ENCODE measurements around the gene KLLN. TPM values are rescaled to one million over a fixed set of nuclear protein-coding genes. Genes with fewer than 3 reads are reported as not detected.
"Not testable (repeated sequence)": the region's sequence is repeated elsewhere in the genome, so short reads cannot be mapped to it uniquely, and the experiment has no call there.

The KLLN gene
- total and polyA plus RNA-seq, 2 donors (not counting 1 experiment from before 2014, with no cell fraction given) = 0.45 to 2.2 TPM

DNA sequence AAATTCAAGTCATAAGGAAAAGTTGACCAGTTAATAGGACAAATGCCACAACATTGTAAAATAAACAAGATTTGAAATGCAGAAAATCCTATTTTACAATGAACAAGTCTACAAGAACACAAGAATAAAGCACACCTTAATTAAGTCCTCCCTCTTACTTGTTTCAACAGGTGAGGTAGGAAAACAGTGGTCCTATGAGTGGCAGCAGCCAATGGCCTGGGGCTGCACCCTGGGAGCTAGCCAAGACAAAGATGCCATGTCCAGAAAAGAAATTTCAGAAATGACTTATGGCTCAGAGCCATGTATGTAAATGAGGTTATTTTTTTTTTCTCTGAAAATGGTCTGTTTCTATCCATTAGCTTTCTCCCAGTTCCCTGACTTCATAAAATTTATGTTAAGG lies 14.3 kb downstream of the KLLN start:
- Histone ChIP-seq H3K4me1 (ENCODE audit: control insufficient read depth in 2 of 2, insufficient read depth in 2 of 2, low read length in 2 of 2) (peaks cover 0 to 4% of the 10 kb centered on the region in 2 donors), H3K79me2 (ENCODE audit: control insufficient read depth, insufficient read depth, low read length) (no peaks in the 10 kb centered on the region), H2AFZ (ENCODE audit: insufficient read depth, low read depth, low read length, poor library complexity, severe bottlenecking) (no peak overlapping the region), H3K27ac (ENCODE audit: low read length in 2 of 2) (no peak overlapping the region), H3K9me3 (ENCODE audit: control extremely low read depth in 1 of 3, control insufficient read depth in 2 of 3, insufficient read depth in 1 of 3, low read length in 2 of 3) (no peaks in the 10 kb centered on the region), H3K36me3 (replicated peaks in 1 of 2; ENCODE audit: control extremely low read depth in 1 of 2, control insufficient read depth in 1 of 2, extremely low read depth in 1 of 2, insufficient read depth in 2 of 2, low read length in 1 of 2) (no peaks in the 10 kb centered on the region), H3K4me2 (replicated peaks; ENCODE audit: low read depth, low read length, poor library complexity, severe bottlenecking) (no peak overlapping the region), H3K27me3 (replicated peaks in 1 of 4; ENCODE audit: control extremely low read depth in 1 of 4, control insufficient read depth in 3 of 4, insufficient read depth in 4 of 4, low read length in 3 of 4) (no peaks in the 10 kb centered on the region), H4K20me1 (ENCODE audit: control insufficient read depth, insufficient read depth, low read length, poor library complexity, severe bottlenecking) (no peaks in the 10 kb centered on the region), H3K9ac (ENCODE audit: low read length) (no peak overlapping the region), H3K4me3 (ENCODE audit: control extremely low read depth in 1 of 5, extremely low read depth in 1 of 5, insufficient read depth in 1 of 5, low read depth in 2 of 5, low read length in 4 of 5) (no peak overlapping the region)
- no peak for ATAC-seq (ENCODE audit: low read depth)
- Mint-ChIP-seq H3K27me3 (no peaks in the 10 kb centered on the region), H3K9me3 (ENCODE audit: insufficient read depth) (no peaks in the 10 kb centered on the region), H3K4me1 (peaks cover 5% of the 10 kb centered on the region), H3K4me3 (no peak overlapping the region), H3K27ac (no peak overlapping the region)
- DNase-seq = no peak
- intact Hi-C loops (cut with micrococcal nuclease) = no loop called here
- ChIA-PET CTCF (interaction anchor here (0.7 to 9.0 kb wide), 7 partner anchors 9 to 960 kb away, joined by 3 to 117 read pairs (median 3); no protein-coding TSS in a partner anchor), POLR2A (no interaction called here)
- TF ChIP-seq, protein P1, sequence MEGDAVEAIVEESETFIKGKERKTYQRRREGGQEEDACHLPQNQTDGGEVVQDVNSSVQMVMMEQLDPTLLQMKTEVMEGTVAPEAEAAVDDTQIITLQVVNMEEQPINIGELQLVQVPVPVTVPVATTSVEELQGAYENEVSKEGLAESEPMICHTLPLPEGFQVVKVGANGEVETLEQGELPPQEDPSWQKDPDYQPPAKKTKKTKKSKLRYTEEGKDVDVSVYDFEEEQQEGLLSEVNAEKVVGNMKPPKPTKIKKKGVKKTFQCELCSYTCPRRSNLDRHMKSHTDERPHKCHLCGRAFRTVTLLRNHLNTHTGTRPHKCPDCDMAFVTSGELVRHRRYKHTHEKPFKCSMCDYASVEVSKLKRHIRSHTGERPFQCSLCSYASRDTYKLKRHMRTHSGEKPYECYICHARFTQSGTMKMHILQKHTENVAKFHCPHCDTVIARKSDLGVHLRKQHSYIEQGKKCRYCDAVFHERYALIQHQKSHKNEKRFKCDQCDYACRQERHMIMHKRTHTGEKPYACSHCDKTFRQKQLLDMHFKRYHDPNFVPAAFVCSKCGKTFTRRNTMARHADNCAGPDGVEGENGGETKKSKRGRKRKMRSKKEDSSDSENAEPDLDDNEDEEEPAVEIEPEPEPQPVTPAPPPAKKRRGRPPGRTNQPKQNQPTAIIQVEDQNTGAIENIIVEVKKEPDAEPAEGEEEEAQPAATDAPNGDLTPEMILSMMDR (IDR thresholded peaks at IDR 0.05) = no peak
- no peak for TF ChIP-seq EZH2 (IDR thresholded peaks at IDR 0.05; ENCODE audit: borderline replicate concordance, insufficient read depth, low read depth, low read length, poor library complexity, severe bottlenecking)

DNA sequence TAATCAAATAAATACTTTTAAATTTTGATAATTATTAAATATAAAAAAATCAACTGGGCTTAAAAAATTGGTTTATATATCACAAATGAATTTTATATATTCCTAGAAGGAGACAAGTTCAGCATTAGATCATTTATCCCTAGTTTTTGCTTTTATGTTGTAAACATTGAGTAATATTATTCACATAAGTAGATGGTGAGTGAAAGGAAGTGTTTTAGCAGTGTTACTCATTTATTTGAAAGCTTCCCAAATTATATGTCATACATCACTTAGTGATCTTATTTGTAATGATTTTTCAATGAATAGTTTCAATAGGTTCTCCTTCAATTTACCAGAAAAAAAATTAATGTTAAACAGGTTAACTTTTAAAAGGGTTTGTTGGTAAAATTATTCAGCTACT lies 15.8 kb downstream of the KLLN start:
- POLR2A ChIA-PET = no interaction called here
- no peak for DNase-seq
- CTCF ChIA-PET = interaction anchor here (1.8 to 9.0 kb wide), 2 partner anchors 12 to 707 kb away, joined by 4 to 117 read pairs; no protein-coding TSS in a partner anchor
- intact Hi-C loops (cut with micrococcal nuclease) = no loop called here
- H3K4me1 ChIP-seq (ENCODE audit: control insufficient read depth in 2 of 2, insufficient read depth in 2 of 2, low read length in 2 of 2) = peaks cover 0 to 4% of the 10 kb centered on the region in 2 donors
- H3K9me3 ChIP-seq (ENCODE audit: control extremely low read depth in 1 of 3, control insufficient read depth in 2 of 3, insufficient read depth in 1 of 3, low read length in 2 of 3) = no peaks in the 10 kb centered on the region
- no peaks in the 10 kb centered on the region for H4K20me1 ChIP-seq (ENCODE audit: control insufficient read depth, insufficient read depth, low read length, poor library complexity, severe bottlenecking)
- no peak overlapping the region for H3K4me2 ChIP-seq (replicated peaks; ENCODE audit: low read depth, low read length, poor library complexity, severe bottlenecking)
- H3K36me3 ChIP-seq (replicated peaks in 1 of 2; ENCODE audit: control extremely low read depth in 1 of 2, control insufficient read depth in 1 of 2, extremely low read depth in 1 of 2, insufficient read depth in 2 of 2, low read length in 1 of 2) = no peaks in the 10 kb centered on the region
- H3K79me2 ChIP-seq (ENCODE audit: control insufficient read depth, insufficient read depth, low read length) = no peaks in the 10 kb centered on the region
- H3K27ac ChIP-seq (ENCODE audit: low read length in 2 of 2) = no peak overlapping the region
- Mint-ChIP-seq H3K9me3 (ENCODE audit: insufficient read depth) (no peaks in the 10 kb centered on the region), H3K4me3 (no peak overlapping the region), H3K4me1 (peaks cover 5% of the 10 kb centered on the region), H3K27me3 (no peaks in the 10 kb centered on the region), H3K27ac (no peak overlapping the region)
- no peak overlapping the region for H3K9ac ChIP-seq (ENCODE audit: low read length)
- H2AFZ ChIP-seq (ENCODE audit: insufficient read depth, low read depth, low read length, poor library complexity, severe bottlenecking) = no peak overlapping the region
- TF ChIP-seq, protein P1 (IDR thresholded peaks at IDR 0.05) = no peak
- no peak for TF ChIP-seq EZH2 (IDR thresholded peaks at IDR 0.05; ENCODE audit: borderline replicate concordance, insufficient read depth, low read depth, low read length, poor library complexity, severe bottlenecking)
- no peaks in the 10 kb centered on the region for H3K27me3 ChIP-seq (replicated peaks in 1 of 4; ENCODE audit: control extremely low read depth in 1 of 4, control insufficient read depth in 3 of 4, insufficient read depth in 4 of 4, low read length in 3 of 4)
- H3K4me3 ChIP-seq (ENCODE audit: control extremely low read depth in 1 of 5, extremely low read depth in 1 of 5, insufficient read depth in 1 of 5, low read depth in 2 of 5, low read length in 4 of 5) = no peak overlapping the region
- ATAC-seq (ENCODE audit: low read depth) = no peak

DNA sequence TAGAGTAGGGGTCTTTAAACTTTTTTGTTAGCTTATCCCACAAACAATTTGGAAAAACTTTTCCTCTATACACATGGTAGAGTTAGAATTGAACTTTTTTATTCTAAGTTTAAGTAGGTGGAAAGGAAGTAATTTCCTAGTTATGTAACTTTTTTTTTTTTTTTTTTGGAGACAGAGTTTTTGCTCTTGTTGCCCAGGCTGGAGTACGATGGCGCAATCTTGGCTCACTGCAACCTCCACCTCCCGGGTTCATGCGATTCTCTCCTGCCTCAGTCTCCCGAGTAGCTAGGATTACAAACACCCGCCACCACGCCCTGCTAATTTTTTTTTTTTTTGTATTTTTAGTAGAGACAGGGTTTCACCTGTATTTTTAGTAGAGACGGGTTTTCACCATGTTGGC lies 16.6 kb downstream of the KLLN start:
- H2AFZ ChIP-seq (ENCODE audit: insufficient read depth, low read depth, low read length, poor library complexity, severe bottlenecking); POLR2A ChIA-PET: not testable (repeated sequence)
- 100% methylated on average over 4 of the region's 8 CpGs for WGBS (ENCODE audit: insufficient coverage)

More for the DNA sequence above, 16.6 kb downstream of the KLLN start:
- H3K4me1 ChIP-seq (ENCODE audit: control insufficient read depth in 2 of 2, insufficient read depth in 2 of 2, low read length in 2 of 2); H3K9me3 Mint-ChIP-seq (ENCODE audit: insufficient read depth); intact Hi-C loops (cut with micrococcal nuclease); H3K4me1 Mint-ChIP-seq; H3K9me3 ChIP-seq (ENCODE audit: control extremely low read depth in 1 of 3, control insufficient read depth in 2 of 3, insufficient read depth in 1 of 3, low read length in 2 of 3); H4K20me1 ChIP-seq (ENCODE audit: control insufficient read depth, insufficient read depth, low read length, poor library complexity, severe bottlenecking); H3K4me2 ChIP-seq (replicated peaks; ENCODE audit: low read depth, low read length, poor library complexity, severe bottlenecking); H3K4me3 Mint-ChIP-seq; H3K27me3 ChIP-seq (replicated peaks in 1 of 4; ENCODE audit: control extremely low read depth in 1 of 4, control insufficient read depth in 3 of 4, insufficient read depth in 4 of 4, low read length in 3 of 4); ATAC-seq (ENCODE audit: low read depth); H3K27ac ChIP-seq (ENCODE audit: low read length in 2 of 2); H3K4me3 ChIP-seq (ENCODE audit: control extremely low read depth in 1 of 5, extremely low read depth in 1 of 5, insufficient read depth in 1 of 5, low read depth in 2 of 5, low read length in 4 of 5); H3K27me3 Mint-ChIP-seq; H3K36me3 ChIP-seq (replicated peaks in 1 of 2; ENCODE audit: control extremely low read depth in 1 of 2, control insufficient read depth in 1 of 2, extremely low read depth in 1 of 2, insufficient read depth in 2 of 2, low read length in 1 of 2); H3K9ac ChIP-seq (ENCODE audit: low read length); H3K27ac Mint-ChIP-seq; DNase-seq; H3K79me2 ChIP-seq (ENCODE audit: control insufficient read depth, insufficient read depth, low read length): not testable (repeated sequence)
- CTCF ChIA-PET = interaction anchor here (0.7 to 9.0 kb wide), 3 partner anchors 29 to 708 kb away, joined by 3 to 117 read pairs (median 3); no protein-coding TSS in a partner anchor

Measured in B cell (primary cell).